ENCODE data around the gene ZNF107.

- TF ChIP-seq, protein P1, sequence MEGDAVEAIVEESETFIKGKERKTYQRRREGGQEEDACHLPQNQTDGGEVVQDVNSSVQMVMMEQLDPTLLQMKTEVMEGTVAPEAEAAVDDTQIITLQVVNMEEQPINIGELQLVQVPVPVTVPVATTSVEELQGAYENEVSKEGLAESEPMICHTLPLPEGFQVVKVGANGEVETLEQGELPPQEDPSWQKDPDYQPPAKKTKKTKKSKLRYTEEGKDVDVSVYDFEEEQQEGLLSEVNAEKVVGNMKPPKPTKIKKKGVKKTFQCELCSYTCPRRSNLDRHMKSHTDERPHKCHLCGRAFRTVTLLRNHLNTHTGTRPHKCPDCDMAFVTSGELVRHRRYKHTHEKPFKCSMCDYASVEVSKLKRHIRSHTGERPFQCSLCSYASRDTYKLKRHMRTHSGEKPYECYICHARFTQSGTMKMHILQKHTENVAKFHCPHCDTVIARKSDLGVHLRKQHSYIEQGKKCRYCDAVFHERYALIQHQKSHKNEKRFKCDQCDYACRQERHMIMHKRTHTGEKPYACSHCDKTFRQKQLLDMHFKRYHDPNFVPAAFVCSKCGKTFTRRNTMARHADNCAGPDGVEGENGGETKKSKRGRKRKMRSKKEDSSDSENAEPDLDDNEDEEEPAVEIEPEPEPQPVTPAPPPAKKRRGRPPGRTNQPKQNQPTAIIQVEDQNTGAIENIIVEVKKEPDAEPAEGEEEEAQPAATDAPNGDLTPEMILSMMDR (IDR thresholded peaks at IDR 0.05), result no peak
- TF ChIP-seq POLR2A (IDR thresholded peaks at IDR 0.05), result no peak
Observed at GRCh38 chr7:64638822-64639221, 27.1 kb upstream of the ZNF107 start.

Measured in testis (tissue), 2 donors.